WI38 (cell line): ENCODE results near the gene C1QTNF1.

Experiments
- H3K4me3 ChIP-seq: 2 replicates; pipeline ENCODE4 v1.5.1; 2011; ENCODE audit warnings: low read depth, mild to moderate bottlenecking, control low read depth, low read length
- TF ChIP-seq, protein P1 (sequence below): IDR thresholded peaks from 2 replicates; pipeline ENCODE4 v1.5.1; 2012; ENCODE audit warnings: low read depth, mild to moderate bottlenecking, control low read depth, low read length

C1QTNF1 gene

GRCh38 chr17:79050551-79050950, 26.6 kb downstream of the C1QTNF1 start:
- no peak overlapping the region for H3K4me3 ChIP-seq
- TF ChIP-seq, protein P1, sequence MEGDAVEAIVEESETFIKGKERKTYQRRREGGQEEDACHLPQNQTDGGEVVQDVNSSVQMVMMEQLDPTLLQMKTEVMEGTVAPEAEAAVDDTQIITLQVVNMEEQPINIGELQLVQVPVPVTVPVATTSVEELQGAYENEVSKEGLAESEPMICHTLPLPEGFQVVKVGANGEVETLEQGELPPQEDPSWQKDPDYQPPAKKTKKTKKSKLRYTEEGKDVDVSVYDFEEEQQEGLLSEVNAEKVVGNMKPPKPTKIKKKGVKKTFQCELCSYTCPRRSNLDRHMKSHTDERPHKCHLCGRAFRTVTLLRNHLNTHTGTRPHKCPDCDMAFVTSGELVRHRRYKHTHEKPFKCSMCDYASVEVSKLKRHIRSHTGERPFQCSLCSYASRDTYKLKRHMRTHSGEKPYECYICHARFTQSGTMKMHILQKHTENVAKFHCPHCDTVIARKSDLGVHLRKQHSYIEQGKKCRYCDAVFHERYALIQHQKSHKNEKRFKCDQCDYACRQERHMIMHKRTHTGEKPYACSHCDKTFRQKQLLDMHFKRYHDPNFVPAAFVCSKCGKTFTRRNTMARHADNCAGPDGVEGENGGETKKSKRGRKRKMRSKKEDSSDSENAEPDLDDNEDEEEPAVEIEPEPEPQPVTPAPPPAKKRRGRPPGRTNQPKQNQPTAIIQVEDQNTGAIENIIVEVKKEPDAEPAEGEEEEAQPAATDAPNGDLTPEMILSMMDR: no peak

- TF ChIP-seq, protein P1: no peak
- no peak overlapping the region for H3K4me3 ChIP-seq
Observed at GRCh38 chr17:79051306-79051705, 27.3 kb downstream of the C1QTNF1 start.

DNA sequence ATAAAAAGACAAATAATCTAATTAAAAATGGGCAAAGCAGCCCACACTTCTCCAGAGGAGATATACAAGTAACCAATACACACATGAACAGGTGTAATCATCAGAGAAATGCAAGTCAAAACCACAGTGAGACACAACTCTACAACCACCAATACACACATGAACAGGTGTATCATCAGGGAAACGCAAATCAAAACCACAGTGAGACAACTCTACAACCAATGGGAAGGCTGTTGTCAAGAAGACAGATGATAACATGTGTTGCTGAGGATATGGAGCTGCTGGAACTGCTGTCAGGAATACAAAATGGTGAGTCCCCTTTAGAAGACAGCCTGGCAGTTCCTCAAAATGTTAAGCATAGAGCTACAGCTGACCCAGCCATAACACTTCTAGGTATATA, 28.2 kb downstream of the C1QTNF1 start:
- H3K4me3 ChIP-seq: no peak overlapping the region
- TF ChIP-seq, protein P1: no peak

GRCh38 chr17:79053251-79053925, 29.4 kb downstream of the C1QTNF1 start:
- TF ChIP-seq, protein P1: no peak
- no peak overlapping the region for H3K4me3 ChIP-seq

- no peak overlapping the region for H3K4me3 ChIP-seq
- TF ChIP-seq, protein P1: no peak
Observed at GRCh38 chr17:79054200-79054960, 30.4 kb downstream of the C1QTNF1 start.

GRCh38 chr17:79055197-79055596, 31.2 kb downstream of the C1QTNF1 start:
- TF ChIP-seq, protein P1: no peak
- no peak overlapping the region for H3K4me3 ChIP-seq

DNA sequence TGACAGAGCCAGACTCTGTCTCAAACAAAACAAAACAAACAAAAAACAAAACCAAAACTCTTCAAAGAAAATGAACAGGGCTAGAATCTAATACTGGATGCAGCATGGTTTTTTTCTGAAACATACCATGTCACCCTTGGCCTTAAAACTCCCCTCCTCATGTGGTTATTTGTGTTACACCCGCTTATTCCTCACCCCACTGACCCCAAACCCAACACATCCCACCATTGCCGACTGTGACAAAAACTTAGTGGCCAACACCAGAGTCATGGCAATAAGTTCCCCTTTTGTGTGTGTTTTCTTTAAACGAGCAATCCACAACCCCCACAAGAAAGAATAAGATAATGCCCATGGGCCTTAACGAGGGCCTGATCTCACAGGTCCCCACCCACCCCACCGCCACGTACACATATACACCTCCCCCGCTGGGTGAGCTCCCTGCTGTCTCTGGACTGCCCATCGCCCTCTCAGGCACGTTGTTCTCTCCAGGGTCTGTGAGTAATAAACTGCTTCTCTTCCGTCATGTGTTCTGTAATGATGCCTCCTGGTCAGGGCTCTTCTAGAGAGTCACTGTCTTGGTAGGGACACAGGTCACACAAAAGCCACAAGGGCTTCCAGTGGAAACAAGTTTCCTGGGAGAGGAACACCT, 33.9 kb downstream of the C1QTNF1 start:
- H3K4me3 ChIP-seq: no peak overlapping the region
- TF ChIP-seq, protein P1: no peak
